Vagina (tissue), 2 donors: ENCODE measurements around the gene ZNF423.
A peak's percentile ranks its signal among the peaks of the same experiment; 100 is the strongest.

Experiments
- POLR2A ChIP-seq, 2 donors: fragments of 450-650 bp; IDR thresholded peaks; one replicate each; pipeline ENCODE4 v1.6.1; 2017; ENCODE audit warnings: antibody characterized with exemption in 2 of 2, mild to moderate bottlenecking in 2 of 2, moderate library complexity in 2 of 2
- POLR2AphosphoS5 ChIP-seq, 2 donors: sonication (generic); formaldehyde crosslinking; IDR thresholded peaks; one replicate each; pipeline ENCODE4 v1.9.0; 2017; ENCODE audit warnings: antibody characterized with exemption in 2 of 2, mild to moderate bottlenecking in 2 of 2, low read depth in 1 of 2; ENCODE audit not compliant: insufficient read depth in 1 of 2
- TF ChIP-seq, protein P1 (sequence below), 3 experiments: fragments of 450-650 bp in 2 of 3; fragments of 200-600 bp in 1 of 3; sonication (generic) in 1 of 3; IDR thresholded peaks; one replicate each; pipeline ENCODE4 v1.5.1; 2017 to 2019; ENCODE audit warnings: antibody characterized with exemption in 3 of 3, mild to moderate bottlenecking in 2 of 3, moderate library complexity in 2 of 3

DNA sequence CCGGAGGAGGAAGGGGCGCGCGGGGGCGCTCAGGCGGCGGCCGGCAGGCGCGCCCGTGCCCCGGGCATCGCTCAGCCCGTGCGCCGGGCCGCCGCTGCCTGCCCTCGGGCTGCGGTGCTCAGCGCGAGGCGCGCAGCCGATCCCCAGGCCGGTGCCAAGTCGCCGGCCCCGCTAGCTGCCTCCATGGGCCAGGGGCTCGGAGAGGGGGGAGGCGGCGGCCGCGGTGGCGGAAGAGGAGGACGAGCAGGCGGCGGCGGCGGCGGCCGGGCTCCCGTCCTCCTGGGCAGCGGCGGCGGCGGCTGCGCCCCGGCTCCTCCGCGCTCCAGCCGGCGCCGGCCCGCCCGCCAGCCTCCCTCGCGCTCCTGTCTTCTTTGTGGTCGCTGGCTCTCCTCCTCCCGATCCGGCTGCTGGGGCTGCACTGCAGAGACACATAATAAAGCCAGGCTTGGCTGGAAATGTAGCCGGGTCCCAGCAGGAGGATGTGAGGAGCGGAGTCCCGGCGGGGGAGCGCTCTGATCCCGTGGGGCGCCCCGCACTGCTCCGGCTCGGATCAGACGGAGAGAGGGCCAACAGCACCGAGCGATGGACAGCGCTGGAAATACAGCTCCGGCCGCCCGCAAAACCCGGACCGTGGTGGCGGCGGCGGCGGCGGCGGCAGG is 889 bp upstream of the ZNF423 start:
- TF ChIP-seq, protein P1, sequence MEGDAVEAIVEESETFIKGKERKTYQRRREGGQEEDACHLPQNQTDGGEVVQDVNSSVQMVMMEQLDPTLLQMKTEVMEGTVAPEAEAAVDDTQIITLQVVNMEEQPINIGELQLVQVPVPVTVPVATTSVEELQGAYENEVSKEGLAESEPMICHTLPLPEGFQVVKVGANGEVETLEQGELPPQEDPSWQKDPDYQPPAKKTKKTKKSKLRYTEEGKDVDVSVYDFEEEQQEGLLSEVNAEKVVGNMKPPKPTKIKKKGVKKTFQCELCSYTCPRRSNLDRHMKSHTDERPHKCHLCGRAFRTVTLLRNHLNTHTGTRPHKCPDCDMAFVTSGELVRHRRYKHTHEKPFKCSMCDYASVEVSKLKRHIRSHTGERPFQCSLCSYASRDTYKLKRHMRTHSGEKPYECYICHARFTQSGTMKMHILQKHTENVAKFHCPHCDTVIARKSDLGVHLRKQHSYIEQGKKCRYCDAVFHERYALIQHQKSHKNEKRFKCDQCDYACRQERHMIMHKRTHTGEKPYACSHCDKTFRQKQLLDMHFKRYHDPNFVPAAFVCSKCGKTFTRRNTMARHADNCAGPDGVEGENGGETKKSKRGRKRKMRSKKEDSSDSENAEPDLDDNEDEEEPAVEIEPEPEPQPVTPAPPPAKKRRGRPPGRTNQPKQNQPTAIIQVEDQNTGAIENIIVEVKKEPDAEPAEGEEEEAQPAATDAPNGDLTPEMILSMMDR (IDR thresholded peaks at IDR 0.05): no peak
- TF ChIP-seq POLR2AphosphoS5 (IDR thresholded peaks at IDR 0.05; ENCODE audit: insufficient read depth in 1 of 2, low read depth in 1 of 2) (peak in 1 of 2 donors; percentile 50), POLR2A (IDR thresholded peaks at IDR 0.05) (peak in 1 of 2 donors; percentile 3)
